Transverse colon (tissue), 4 donors: ENCODE measurements around the gene SLC12A3. TPM values are rescaled to one million over a fixed set of nuclear protein-coding genes. Genes with fewer than 3 reads are reported as not detected.

Source experiments
- DNase-seq: peaks from one replicate; pipeline ENCODE4 v3.0.0-alpha.2; 2019
- H3K27ac ChIP-seq, 4 donors: fragments of 200-600 bp; sonication (generic); 2 replicates each; pipeline ENCODE4 v1.5.1; 2016 to 2018; ENCODE audit warnings: inconsistent platforms in 4 of 4
- H3K27me3 ChIP-seq: fragments of 200-600 bp; sonication (generic); 2 replicates; pipeline ENCODE4 v1.5.1; 2017; ENCODE audit warnings: inconsistent platforms
- H3K36me3 ChIP-seq, 4 donors: fragments of 200-600 bp; sonication (generic); 2 replicates each; pipeline ENCODE4 v1.5.1; 2017 to 2019; ENCODE audit warnings: inconsistent platforms in 4 of 4
- H3K4me1 ChIP-seq, 4 donors: fragments of 200-600 bp; sonication (generic); 2 replicates each; pipeline ENCODE4 v1.5.1; 2017 to 2020; ENCODE audit warnings: inconsistent platforms in 4 of 4
- H3K4me3 ChIP-seq, 4 donors: fragments of 200-600 bp; sonication (generic); 1 replicate in 1 of 4; 2 replicates in 3 of 4; pipeline versions ENCODE4 v1.5.1 to v1.6.1; 2017 to 2019; ENCODE audit warnings: inconsistent platforms in 4 of 4
- H3K9me3 ChIP-seq, 2 donors: fragments of 200-600 bp; sonication (generic); 2 replicates each; pipeline ENCODE4 v1.5.1; 2017 to 2019; ENCODE audit warnings: inconsistent platforms in 2 of 2
- CTCF ChIP-seq, 5 experiments: fragments of 200-600 bp in 3 of 5; fragments of 450-650 bp in 2 of 5; sonication (generic) in 3 of 5; IDR thresholded peaks; 1 replicate in 2 of 5; 2 replicates in 3 of 5; pipeline ENCODE4 v1.5.1; 2016 to 2017; ENCODE audit warnings: antibody characterized with exemption in 5 of 5, inconsistent platforms in 3 of 5, mild to moderate bottlenecking in 2 of 5, moderate library complexity in 1 of 5
- EP300 ChIP-seq: sonication (generic); formaldehyde crosslinking; IDR thresholded peaks from one replicate; pipeline ENCODE4 v1.6.1; 2017; ENCODE audit warnings: antibody characterized with exemption, low read depth
- POLR2A ChIP-seq: fragments of 450-650 bp; IDR thresholded peaks from one replicate; pipeline ENCODE4 v1.6.1; 2016; ENCODE audit warnings: antibody characterized with exemption, mild to moderate bottlenecking, moderate library complexity
- POLR2AphosphoS5 ChIP-seq, 3 donors: sonication (generic); formaldehyde crosslinking; IDR thresholded peaks; one replicate each; pipeline ENCODE4 v1.6.1; 2016; ENCODE audit warnings: antibody characterized with exemption in 3 of 3
- WGBS, 2 donors: methylation state at CpG; one replicate each; pipeline ENCODE4 v1.1.5; 2018; ENCODE audit warnings: low coverage in 1 of 2; 5-methylcytosine and 5-hydroxymethylcytosine counted together
- in situ Hi-C, 4 donors: fragments of 200-750 bp; cut with MboI; loops; one replicate each; pipeline versions ENCODE4 v1.15.0 to v1.15.1; 2017; ENCODE audit warnings: low sequenced_read_pairs in 3 of 4, low pct_ligation_motif_present in 1 of 4, low pct_unique_long_range_greater_than_20kb in 1 of 4
- intact Hi-C: fragments of 100-400 bp; cut with DNase I; formaldehyde crosslinking; loops from one replicate; pipeline ENCODE4 v1.15.1; 2023; ENCODE audit warnings: low total_unique reads
- total RNA-seq, 4 donors: library from RNA; depleted of rRNA; stranded (reverse); fragments of >200 nt; gene quantifications; one replicate each; pipeline ENCODE4 v1.1.0, GENCODE V29; 2016

SLC12A3 gene
- total RNA-seq, 4 donors from 2014 or later, result not detected

DNA sequence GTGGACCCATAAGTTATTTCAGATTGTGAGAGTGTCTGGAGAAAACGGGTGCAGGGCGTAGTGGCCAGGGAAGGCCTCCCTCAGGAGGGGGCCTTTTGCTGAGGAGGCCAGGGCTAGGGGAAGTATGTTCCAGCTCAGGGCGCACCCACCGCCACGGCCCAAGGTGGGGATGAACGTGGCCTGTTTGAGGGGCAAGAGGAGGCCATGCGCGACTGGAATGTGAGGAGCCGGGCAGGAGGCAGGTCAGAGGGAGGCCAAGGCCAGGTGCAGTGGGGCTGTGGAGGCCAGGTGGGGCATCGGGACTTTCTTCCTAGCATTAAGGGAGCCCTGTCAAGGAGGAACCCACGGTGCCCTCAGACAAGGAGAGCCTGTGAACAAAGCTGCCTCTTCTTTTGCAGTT lies 26.7 kb downstream of the SLC12A3 start:
- intact Hi-C loops (no loop called here), in situ Hi-C loops (no loop called here)
- no peaks in the 10 kb centered on the region for H3K4me1 ChIP-seq
- 77% methylated on average over 11 of the region's 11 CpGs; no CpG with 5 or more reads in 1 of the 2 donors for WGBS, 2 donors
- no peaks in the 10 kb centered on the region for H3K36me3 ChIP-seq
- DNase-seq, result no peak
- H3K9me3 ChIP-seq, result no peaks in the 10 kb centered on the region
- H3K4me3 ChIP-seq, result no peak overlapping the region
- no peak for TF ChIP-seq CTCF (IDR thresholded peaks at IDR 0.05)
- no peak for TF ChIP-seq POLR2A
- H3K27ac ChIP-seq, result no peak overlapping the region
- no peaks in the 10 kb centered on the region for H3K27me3 ChIP-seq

- H3K27ac ChIP-seq, result no peak overlapping the region
- no peaks in the 10 kb centered on the region for H3K9me3 ChIP-seq
- in situ Hi-C loops (no loop called here), intact Hi-C loops (no loop called here)
- TF ChIP-seq CTCF (IDR thresholded peaks at IDR 0.05), result no peak
- TF ChIP-seq EP300, result no peak
- TF ChIP-seq POLR2AphosphoS5 (IDR thresholded peaks at IDR 0.05), result no peak
- TF ChIP-seq POLR2A, result no peak
- no peak for DNase-seq
- no peak overlapping the region for H3K4me3 ChIP-seq
- H3K36me3 ChIP-seq, result no peaks in the 10 kb centered on the region
- 90% methylated on average over 14 of the region's 14 CpGs; no CpG with 5 or more reads in 1 of the 2 donors for WGBS, 2 donors
- no peaks in the 10 kb centered on the region for H3K27me3 ChIP-seq
- H3K4me1 ChIP-seq, result no peaks in the 10 kb centered on the region
Measured at GRCh38 chr16:56892705-56893104, 27.7 kb downstream of the SLC12A3 start.

DNA sequence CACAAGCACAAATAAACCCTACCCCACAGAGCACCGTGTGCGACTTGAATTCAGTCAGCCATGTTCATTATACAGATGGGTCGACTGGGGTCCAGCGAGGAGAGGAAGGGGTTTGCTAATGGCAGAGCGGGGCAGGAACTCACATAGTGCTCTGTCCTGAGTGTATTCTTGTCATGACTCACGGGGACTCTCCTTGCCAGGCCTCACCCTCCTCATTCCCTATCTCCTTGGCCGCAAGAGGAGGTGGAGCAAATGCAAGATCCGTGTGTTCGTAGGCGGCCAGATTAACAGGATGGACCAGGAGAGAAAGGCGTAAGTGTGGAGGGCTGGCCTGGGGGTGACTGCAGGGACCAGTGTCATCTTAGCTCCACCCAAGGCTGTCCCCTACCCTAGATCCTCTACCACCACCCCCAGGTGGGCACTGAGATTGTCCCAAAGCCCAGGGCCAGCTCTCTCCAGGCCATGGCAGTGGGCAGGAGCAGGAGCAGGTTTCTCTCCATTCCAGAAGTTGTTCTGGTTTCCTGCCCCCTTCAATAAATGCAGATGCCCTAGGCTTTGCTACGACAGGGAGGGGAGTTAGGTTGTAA lies 29.4 kb downstream of the SLC12A3 start:
- intact Hi-C loops, result no loop called here
- in situ Hi-C loops, result no loop called here
- TF ChIP-seq EP300 (no peak), POLR2A (no peak), CTCF (IDR thresholded peaks at IDR 0.05) (no peak)
- Histone ChIP-seq H3K27ac (no peak overlapping the region), H3K4me3 (no peak overlapping the region), H3K4me1 (no peaks in the 10 kb centered on the region), H3K36me3 (no peaks in the 10 kb centered on the region), H3K27me3 (no peaks in the 10 kb centered on the region), H3K9me3 (no peaks in the 10 kb centered on the region)
- no peak for DNase-seq
- 89% methylated on average over 12 of the region's 12 CpGs; no CpG with 5 or more reads in 1 of the 2 donors for WGBS, 2 donors

DNA sequence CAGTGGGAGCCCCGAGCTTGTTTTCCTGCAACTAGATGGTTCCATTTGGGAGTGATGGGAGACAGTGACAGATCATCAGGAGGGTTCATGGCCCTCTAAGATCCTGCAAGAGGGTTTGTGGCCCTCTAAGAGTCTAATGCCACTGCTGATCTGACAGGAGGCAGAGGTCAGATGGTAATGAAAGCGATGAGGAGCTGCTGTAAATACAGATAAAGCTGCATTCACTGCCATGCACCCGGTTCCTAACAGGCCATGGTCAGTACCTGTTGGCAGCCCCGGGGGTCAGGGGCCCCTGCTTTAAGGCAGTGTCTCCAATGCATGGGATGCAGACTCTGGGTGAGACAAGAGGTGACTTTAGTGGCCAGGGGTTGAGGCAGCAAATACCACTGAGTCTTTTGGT lies 30.8 kb downstream of the SLC12A3 start:
- TF ChIP-seq EP300 (no peak), POLR2AphosphoS5 (IDR thresholded peaks at IDR 0.05) (no peak), POLR2A (no peak), CTCF (IDR thresholded peaks at IDR 0.05) (no peak)
- Histone ChIP-seq H3K9me3 (no peaks in the 10 kb centered on the region), H3K4me1 (no peaks in the 10 kb centered on the region), H3K4me3 (no peak overlapping the region), H3K27ac (no peak overlapping the region), H3K36me3 (no peaks in the 10 kb centered on the region), H3K27me3 (no peaks in the 10 kb centered on the region)
- intact Hi-C loops, result no loop called here
- in situ Hi-C loops, result no loop called here
- 78 to 80% methylated on average over 1 to 4 of the region's 4 CpGs for WGBS, 2 donors
- DNase-seq, result no peak
